Right lobe of liver (tissue), 4 donors: ENCODE data around the gene KASH5.

ENCODE experiments used
- POLR2A ChIP-seq: fragments of 450-650 bp; IDR thresholded peaks from one replicate; pipeline ENCODE4 v1.6.1; 2017; ENCODE audit warnings: antibody characterized with exemption, mild to moderate bottlenecking
- TF ChIP-seq, protein P1 (sequence below), 4 donors: fragments of 200-600 bp in 3 of 4; fragments of 450-650 bp in 1 of 4; IDR thresholded peaks; one replicate each; pipeline versions ENCODE4 v1.5.1 to v1.8.0; 2016 to 2022; ENCODE audit warnings: antibody characterized with exemption in 4 of 4, mild to moderate bottlenecking in 2 of 4
- donor health status: DM: no; HTN: no; CAD: no.
- donor health status: DM: no; HTN: no; CAD: no.
- donor health status: DM: no; HTN: yes; CAD: no.

DNA sequence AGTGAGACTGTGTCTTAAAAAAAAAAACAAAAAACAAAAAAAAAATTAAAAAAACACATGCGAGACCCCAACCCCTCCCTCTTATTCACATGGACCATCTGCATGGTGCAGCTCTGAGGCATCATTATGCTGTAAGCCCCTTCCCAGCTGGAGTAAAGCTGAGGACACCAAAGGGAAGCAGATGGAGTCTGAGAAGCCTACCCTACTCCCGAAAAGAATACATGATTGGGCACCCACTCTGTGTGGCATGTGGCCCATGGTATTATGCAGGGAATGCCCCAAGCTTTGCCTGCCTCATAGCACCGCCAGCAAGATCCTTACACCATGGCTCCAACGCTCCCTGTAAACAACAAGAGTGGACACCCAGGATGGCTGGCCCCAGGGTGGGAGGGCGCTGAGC, 30.5 kb downstream of the KASH5 start:
- TF ChIP-seq, protein P1, sequence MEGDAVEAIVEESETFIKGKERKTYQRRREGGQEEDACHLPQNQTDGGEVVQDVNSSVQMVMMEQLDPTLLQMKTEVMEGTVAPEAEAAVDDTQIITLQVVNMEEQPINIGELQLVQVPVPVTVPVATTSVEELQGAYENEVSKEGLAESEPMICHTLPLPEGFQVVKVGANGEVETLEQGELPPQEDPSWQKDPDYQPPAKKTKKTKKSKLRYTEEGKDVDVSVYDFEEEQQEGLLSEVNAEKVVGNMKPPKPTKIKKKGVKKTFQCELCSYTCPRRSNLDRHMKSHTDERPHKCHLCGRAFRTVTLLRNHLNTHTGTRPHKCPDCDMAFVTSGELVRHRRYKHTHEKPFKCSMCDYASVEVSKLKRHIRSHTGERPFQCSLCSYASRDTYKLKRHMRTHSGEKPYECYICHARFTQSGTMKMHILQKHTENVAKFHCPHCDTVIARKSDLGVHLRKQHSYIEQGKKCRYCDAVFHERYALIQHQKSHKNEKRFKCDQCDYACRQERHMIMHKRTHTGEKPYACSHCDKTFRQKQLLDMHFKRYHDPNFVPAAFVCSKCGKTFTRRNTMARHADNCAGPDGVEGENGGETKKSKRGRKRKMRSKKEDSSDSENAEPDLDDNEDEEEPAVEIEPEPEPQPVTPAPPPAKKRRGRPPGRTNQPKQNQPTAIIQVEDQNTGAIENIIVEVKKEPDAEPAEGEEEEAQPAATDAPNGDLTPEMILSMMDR (IDR thresholded peaks at IDR 0.05), result no peak
- no peak for TF ChIP-seq POLR2A
